ENCODE data around the gene BOLA1. TPM values are rescaled to one million over a fixed set of nuclear protein-coding genes. Genes with fewer than 3 reads are reported as not detected.

Gene BOLA1
- total and polyA plus RNA-seq, 2 donors (not counting 1 experiment from before 2014, with no cell fraction given), result 15.0 to 16.7 TPM

DNA sequence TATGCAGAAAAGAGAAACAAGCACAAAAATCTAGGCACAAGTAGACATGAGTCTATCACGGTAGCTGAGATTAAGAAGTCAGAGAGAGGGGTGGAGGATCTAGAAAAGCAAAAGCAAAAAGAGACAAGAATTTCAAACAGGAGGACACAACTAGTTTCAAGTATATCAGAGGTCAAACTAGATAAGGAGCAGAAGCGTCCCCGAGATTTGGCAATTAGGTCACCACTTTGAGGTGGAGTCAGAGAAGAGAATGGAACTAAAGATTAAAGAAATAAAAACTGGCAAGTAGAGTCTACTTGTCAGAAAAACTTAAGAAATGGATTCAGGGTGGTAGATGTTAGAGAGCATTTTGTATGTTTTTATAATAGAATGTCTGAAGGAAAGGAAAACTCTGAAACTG lies 26.0 kb downstream of the BOLA1 start:
- Histone ChIP-seq H3K79me2 (ENCODE audit: control insufficient read depth, insufficient read depth, low read length) (peaks cover 16% of the 10 kb centered on the region), H3K27me3 (replicated peaks in 1 of 4; ENCODE audit: control extremely low read depth in 1 of 4, control insufficient read depth in 3 of 4, insufficient read depth in 4 of 4, low read length in 3 of 4) (no peaks in the 10 kb centered on the region), H3K4me2 (replicated peaks; ENCODE audit: low read depth, low read length, poor library complexity, severe bottlenecking) (no peak overlapping the region), H3K27ac (ENCODE audit: low read length in 2 of 2) (no peak overlapping the region), H3K9me3 (ENCODE audit: control extremely low read depth in 1 of 3, control insufficient read depth in 2 of 3, insufficient read depth in 1 of 3, low read length in 2 of 3) (no peaks in the 10 kb centered on the region), H3K4me1 (ENCODE audit: control insufficient read depth in 2 of 2, insufficient read depth in 2 of 2, low read length in 2 of 2) (peaks cover 17 to 24% of the 10 kb centered on the region in 2 donors), H2AFZ (ENCODE audit: insufficient read depth, low read depth, low read length, poor library complexity, severe bottlenecking) (no peak overlapping the region), H3K9ac (ENCODE audit: low read length) (no peak overlapping the region), H3K36me3 (replicated peaks in 1 of 2; ENCODE audit: control extremely low read depth in 1 of 2, control insufficient read depth in 1 of 2, extremely low read depth in 1 of 2, insufficient read depth in 2 of 2, low read length in 1 of 2) (peaks cover 4 to 49% of the 10 kb centered on the region in 2 experiments), H4K20me1 (ENCODE audit: control insufficient read depth, insufficient read depth, low read length, poor library complexity, severe bottlenecking) (peaks cover 30% of the 10 kb centered on the region), H3K4me3 (ENCODE audit: control extremely low read depth in 1 of 5, extremely low read depth in 1 of 5, insufficient read depth in 1 of 5, low read depth in 2 of 5, low read length in 4 of 5) (no peak overlapping the region)
- Mint-ChIP-seq H3K27me3 (no peaks in the 10 kb centered on the region), H3K9me3 (ENCODE audit: insufficient read depth) (no peaks in the 10 kb centered on the region), H3K4me1 (peaks cover 38% of the 10 kb centered on the region), H3K27ac (no peak overlapping the region), H3K4me3 (peak overlapping the region; percentile 62)
- ATAC-seq (ENCODE audit: low read depth) (no peak), DNase-seq (no peak)
- intact Hi-C loops (cut with micrococcal nuclease), result loop anchor here (10.0 kb wide), 1 partner anchor 399 kb away; the partner anchor contains the start of gene PRPF3
- 100% methylated on average over 1 of the region's 3 CpGs for WGBS (ENCODE audit: insufficient coverage)
- no peak for TF ChIP-seq EZH2 (IDR thresholded peaks at IDR 0.05; ENCODE audit: borderline replicate concordance, insufficient read depth, low read depth, low read length, poor library complexity, severe bottlenecking)
- TF ChIP-seq, protein P1, sequence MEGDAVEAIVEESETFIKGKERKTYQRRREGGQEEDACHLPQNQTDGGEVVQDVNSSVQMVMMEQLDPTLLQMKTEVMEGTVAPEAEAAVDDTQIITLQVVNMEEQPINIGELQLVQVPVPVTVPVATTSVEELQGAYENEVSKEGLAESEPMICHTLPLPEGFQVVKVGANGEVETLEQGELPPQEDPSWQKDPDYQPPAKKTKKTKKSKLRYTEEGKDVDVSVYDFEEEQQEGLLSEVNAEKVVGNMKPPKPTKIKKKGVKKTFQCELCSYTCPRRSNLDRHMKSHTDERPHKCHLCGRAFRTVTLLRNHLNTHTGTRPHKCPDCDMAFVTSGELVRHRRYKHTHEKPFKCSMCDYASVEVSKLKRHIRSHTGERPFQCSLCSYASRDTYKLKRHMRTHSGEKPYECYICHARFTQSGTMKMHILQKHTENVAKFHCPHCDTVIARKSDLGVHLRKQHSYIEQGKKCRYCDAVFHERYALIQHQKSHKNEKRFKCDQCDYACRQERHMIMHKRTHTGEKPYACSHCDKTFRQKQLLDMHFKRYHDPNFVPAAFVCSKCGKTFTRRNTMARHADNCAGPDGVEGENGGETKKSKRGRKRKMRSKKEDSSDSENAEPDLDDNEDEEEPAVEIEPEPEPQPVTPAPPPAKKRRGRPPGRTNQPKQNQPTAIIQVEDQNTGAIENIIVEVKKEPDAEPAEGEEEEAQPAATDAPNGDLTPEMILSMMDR (IDR thresholded peaks at IDR 0.05), result no peak
- ChIA-PET CTCF (no interaction called here), POLR2A (interaction anchor here (0.6 kb wide), 1 partner anchor 15 kb away, joined by 4 read pairs; no protein-coding TSS in a partner anchor)

DNA sequence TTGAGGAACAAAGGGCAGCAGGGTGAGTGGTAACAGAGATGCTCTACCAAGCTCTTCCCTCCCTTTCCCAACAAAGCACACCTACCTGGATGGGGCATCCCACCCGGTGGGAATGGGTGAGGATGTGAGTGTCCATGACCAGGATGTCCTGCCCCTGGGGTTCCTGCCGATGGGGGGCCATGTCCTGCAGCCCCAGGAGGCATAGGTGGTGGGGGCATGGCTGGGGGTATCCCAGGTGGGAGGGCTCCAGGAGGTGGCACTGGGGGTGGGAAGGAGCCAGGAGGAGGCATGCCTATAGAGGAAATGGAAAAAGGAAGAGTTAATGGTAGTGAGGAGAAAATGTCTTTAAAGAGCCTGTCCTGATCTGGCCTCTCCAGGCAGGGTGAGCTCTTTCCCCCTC lies 26.4 kb downstream of the BOLA1 start:
- TF ChIP-seq EZH2 (IDR thresholded peaks at IDR 0.05; ENCODE audit: borderline replicate concordance, insufficient read depth, low read depth, low read length, poor library complexity, severe bottlenecking), result no peak
- TF ChIP-seq, protein P1 (IDR thresholded peaks at IDR 0.05), result no peak
- no peak overlapping the region for H3K27ac ChIP-seq (ENCODE audit: low read length in 2 of 2)
- H2AFZ ChIP-seq (ENCODE audit: insufficient read depth, low read depth, low read length, poor library complexity, severe bottlenecking), result no peak overlapping the region
- peaks cover 30% of the 10 kb centered on the region for H4K20me1 ChIP-seq (ENCODE audit: control insufficient read depth, insufficient read depth, low read length, poor library complexity, severe bottlenecking)
- POLR2A ChIA-PET, result interaction anchor here (0.6 kb wide), 1 partner anchor 14 kb away, joined by 4 read pairs; no protein-coding TSS in a partner anchor
- no peak for DNase-seq
- peaks cover 0 to under 1% (median 0%) of the 10 kb centered on the region in 4 experiments for H3K27me3 ChIP-seq (replicated peaks in 1 of 4; ENCODE audit: control extremely low read depth in 1 of 4, control insufficient read depth in 3 of 4, insufficient read depth in 4 of 4, low read length in 3 of 4)
- no peak for ATAC-seq (ENCODE audit: low read depth)
- WGBS (ENCODE audit: insufficient coverage), result 100% methylated on average over 1 of the region's 2 CpGs
- no peaks in the 10 kb centered on the region for H3K9me3 ChIP-seq (ENCODE audit: control extremely low read depth in 1 of 3, control insufficient read depth in 2 of 3, insufficient read depth in 1 of 3, low read length in 2 of 3)
- H3K79me2 ChIP-seq (ENCODE audit: control insufficient read depth, insufficient read depth, low read length), result peaks cover 16% of the 10 kb centered on the region
- peaks cover 4 to 49% of the 10 kb centered on the region in 2 experiments for H3K36me3 ChIP-seq (replicated peaks in 1 of 2; ENCODE audit: control extremely low read depth in 1 of 2, control insufficient read depth in 1 of 2, extremely low read depth in 1 of 2, insufficient read depth in 2 of 2, low read length in 1 of 2)
- no peak overlapping the region for H3K4me3 ChIP-seq (ENCODE audit: control extremely low read depth in 1 of 5, extremely low read depth in 1 of 5, insufficient read depth in 1 of 5, low read depth in 2 of 5, low read length in 4 of 5)
- H3K9ac ChIP-seq (ENCODE audit: low read length), result no peak overlapping the region
- CTCF ChIA-PET, result interaction anchor here (1.0 kb wide), 1 partner anchor 264 kb away, joined by 3 read pairs; no protein-coding TSS in a partner anchor
- intact Hi-C loops (cut with micrococcal nuclease), result loop anchor here (10.0 kb wide), 1 partner anchor 399 kb away; the partner anchor contains the start of gene PRPF3
- Mint-ChIP-seq H3K9me3 (ENCODE audit: insufficient read depth) (no peaks in the 10 kb centered on the region), H3K27ac (no peak overlapping the region), H3K27me3 (peaks cover 3% of the 10 kb centered on the region), H3K4me1 (peaks cover 38% of the 10 kb centered on the region), H3K4me3 (peak overlapping the region; percentile 70)
- H3K4me1 ChIP-seq (ENCODE audit: control insufficient read depth in 2 of 2, insufficient read depth in 2 of 2, low read length in 2 of 2), result peaks cover 17 to 24% of the 10 kb centered on the region in 2 donors
- no peak overlapping the region for H3K4me2 ChIP-seq (replicated peaks; ENCODE audit: low read depth, low read length, poor library complexity, severe bottlenecking)

Data from B cell (primary cell).